WTC11 (cell line): ENCODE results near the gene ZNF570. TPM values are rescaled to one million over a fixed set of nuclear protein-coding genes. Genes with fewer than 3 reads are reported as not detected.
A peak's percentile ranks its signal among the peaks of the same experiment; 100 is the strongest.

Experiments used
- ATAC-seq: fragments of 200-7000 bp; cut with Tn5 transposase; 2 replicates; pipeline ENCODE4 v1.10.0; 2021; ENCODE audit warnings: mild to moderate bottlenecking, moderate library complexity
- CTCF ChIA-PET: fragments of 300-600 bp; sonication (Branson Sonifier 250); formaldehyde crosslinking; loops from one replicate; lab custom pipeline; 2021; ENCODE audit warnings: antibody characterized with exemption; lab: Charles Lee
- POLR2A ChIA-PET: fragments of 350-600 bp; sonication (Branson Sonifier 250); formaldehyde crosslinking; loops from one replicate; lab custom pipeline; 2021; ENCODE audit warnings: antibody characterized with exemption; lab: Charles Lee
- DNase-seq: peaks from one replicate; pipeline ENCODE4 v3.0.0; 2021; ENCODE audit warnings: low spot score
- H3K27ac Mint-ChIP-seq: 2 replicates; pipeline ENCODE4 v1.8.0; 2021; ENCODE audit warnings: mixed read lengths
- H3K27me3 Mint-ChIP-seq: 2 replicates; pipeline ENCODE4 v1.8.0; 2021; ENCODE audit warnings: low read depth, mild to moderate bottlenecking, moderate library complexity, mixed read lengths
- H3K36me3 Mint-ChIP-seq: 2 replicates; pipeline ENCODE4 v1.8.0; 2021; ENCODE audit warnings: mixed read lengths
- H3K4me1 Mint-ChIP-seq: 2 replicates; pipeline ENCODE4 v1.8.0; 2022; ENCODE audit warnings: mixed read lengths
- H3K4me3 Mint-ChIP-seq: 2 replicates; pipeline ENCODE4 v1.8.0; 2021; ENCODE audit warnings: mild to moderate bottlenecking, moderate library complexity, mixed read lengths
- H3K9me3 Mint-ChIP-seq: 2 replicates; pipeline ENCODE4 v1.8.0; 2021; ENCODE audit warnings: mixed read lengths
- ATF1 ChIP-seq: sonication (generic); formaldehyde crosslinking; IDR thresholded peaks from 2 replicates; pipeline ENCODE4 v1.8.1; 2023; ENCODE audit warnings: mild to moderate bottlenecking, moderate library complexity, missing genetic modification reagents
- ATF2 ChIP-seq: sonication (generic); formaldehyde crosslinking; IDR thresholded peaks from 2 replicates; pipeline ENCODE4 v1.8.1; 2022; ENCODE audit warnings: low read depth, missing genetic modification reagents, borderline replicate concordance
- E2F1 ChIP-seq: sonication (generic); formaldehyde crosslinking; IDR thresholded peaks from 2 replicates; pipeline ENCODE4 v1.8.0; 2022; ENCODE audit warnings: mild to moderate bottlenecking, missing genetic modification reagents
- FOXK1 ChIP-seq: sonication (generic); formaldehyde crosslinking; IDR thresholded peaks from 2 replicates; pipeline ENCODE4 v1.8.0; 2022; ENCODE audit warnings: mild to moderate bottlenecking, moderate library complexity, missing genetic modification reagents
- MXD4 ChIP-seq: fragments of 250-450 bp; sonication (Bioruptor Pico); IDR thresholded peaks from 2 replicates; pipeline ENCODE4 v1.8.0; 2021; ENCODE audit warnings: mild to moderate bottlenecking, moderate library complexity, borderline replicate concordance
- PREB ChIP-seq: sonication (generic); formaldehyde crosslinking; IDR thresholded peaks from 2 replicates; pipeline ENCODE4 v1.8.1; 2022; ENCODE audit warnings: mild to moderate bottlenecking, missing genetic modification reagents, moderate library complexity, borderline replicate concordance
- RELA ChIP-seq: sonication (generic); formaldehyde crosslinking; IDR thresholded peaks from 2 replicates; pipeline ENCODE4 v1.8.1; 2022; ENCODE audit warnings: missing genetic modification reagents, mild to moderate bottlenecking, borderline replicate concordance
- RORB ChIP-seq: fragments of 250-450 bp; sonication (Bioruptor Pico); IDR thresholded peaks from 2 replicates; pipeline ENCODE4 v1.9.0; 2021; ENCODE audit warnings: mild to moderate bottlenecking
- SMAD3 ChIP-seq: sonication (generic); formaldehyde crosslinking; IDR thresholded peaks from 2 replicates; pipeline ENCODE4 v1.8.0; 2022; ENCODE audit warnings: missing genetic modification reagents, mild to moderate bottlenecking, borderline replicate concordance
- TCF7 ChIP-seq: sonication (generic); formaldehyde crosslinking; IDR thresholded peaks from 2 replicates; pipeline ENCODE4 v1.8.0; 2022; ENCODE audit warnings: mild to moderate bottlenecking, low read depth, missing genetic modification reagents, moderate library complexity
- ZBTB21 ChIP-seq: sonication (generic); formaldehyde crosslinking; IDR thresholded peaks from 2 replicates; pipeline ENCODE4 v1.8.1; 2023; ENCODE audit warnings: mild to moderate bottlenecking, missing genetic modification reagents, borderline replicate concordance
- ZNF219 ChIP-seq: sonication (generic); formaldehyde crosslinking; IDR thresholded peaks from 2 replicates; pipeline ENCODE4 v1.8.0; 2023; ENCODE audit warnings: missing genetic modification reagents, mild to moderate bottlenecking, borderline replicate concordance
- ZNF416 ChIP-seq: fragments of 250-450 bp; sonication (Bioruptor Pico); IDR thresholded peaks from 2 replicates; pipeline ENCODE4 v1.9.0; 2021; ENCODE audit warnings: mild to moderate bottlenecking, inconsistent platforms
- ZSCAN18 ChIP-seq: fragments of 250-450 bp; sonication (Bioruptor Pico); IDR thresholded peaks from 2 replicates; pipeline ENCODE4 v2.1.2; 2022; ENCODE audit warnings: mild to moderate bottlenecking, moderate library complexity
- total RNA-seq: library from RNA; stranded (reverse); gene quantifications from 3 replicates; pipeline ENCODE4 v1.2.3, GENCODE V29; 2021
- TF ChIP-seq, protein P1 (sequence below): sonication (generic); formaldehyde crosslinking; IDR thresholded peaks from 2 replicates; pipeline ENCODE4 v1.8.0; 2023; ENCODE audit warnings: missing genetic modification reagents, mild to moderate bottlenecking, borderline replicate concordance
- TF ChIP-seq, protein P2 (sequence below): sonication (generic); formaldehyde crosslinking; IDR thresholded peaks from 2 replicates; pipeline ENCODE4 v1.8.0; 2023; ENCODE audit warnings: missing genetic modification reagents

Gene ZNF570
- total RNA-seq, 1 experiment from 2014 or later, result 7.2 TPM

DNA sequence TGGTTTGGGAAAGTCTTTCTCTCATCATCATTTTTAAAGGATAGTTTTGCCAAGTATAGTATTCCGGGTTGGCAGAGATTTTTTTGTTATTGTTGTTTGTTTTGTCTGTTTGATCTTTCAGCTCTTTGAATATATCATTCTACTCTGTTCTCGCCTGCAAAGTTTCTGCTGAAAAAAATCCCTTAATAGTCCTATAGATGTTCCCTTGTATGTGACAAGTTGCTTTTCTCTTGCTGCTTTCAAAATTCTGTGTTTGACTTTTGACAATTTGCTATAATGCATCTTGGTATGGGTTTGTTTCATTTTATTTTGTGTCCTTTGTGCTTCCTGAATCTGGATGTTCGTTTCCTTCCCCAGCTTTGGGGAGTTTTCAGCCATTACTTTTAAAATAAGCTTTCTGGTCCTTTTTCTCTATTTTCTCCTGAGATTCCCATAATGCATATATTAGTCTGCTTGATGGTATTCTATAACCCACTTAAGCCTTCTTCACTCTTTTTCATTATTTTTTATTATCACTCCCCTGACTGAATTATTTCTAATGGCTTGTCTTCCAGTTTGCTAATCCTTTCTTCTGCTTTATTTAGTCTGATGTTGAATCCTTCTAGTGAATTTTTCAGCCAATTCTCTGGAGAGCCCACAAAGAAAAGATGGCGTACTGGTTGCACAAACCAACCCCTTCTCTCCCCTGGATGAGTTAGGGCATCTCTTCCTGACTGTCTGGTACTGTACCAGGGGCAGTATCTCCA, 16.5 kb upstream of the ZNF570 start (continued):
- TF ChIP-seq FOXK1 (CRISPR knock-in tag) (no peak), RORB (CRISPR knock-in tag) (no peak), TCF7 (CRISPR knock-in tag) (no peak), ZNF416 (CRISPR knock-in tag) (no peak), ATF2 (CRISPR knock-in tag) (no peak), ATF1 (CRISPR knock-in tag) (no peak)
- TF ChIP-seq, protein P1, sequence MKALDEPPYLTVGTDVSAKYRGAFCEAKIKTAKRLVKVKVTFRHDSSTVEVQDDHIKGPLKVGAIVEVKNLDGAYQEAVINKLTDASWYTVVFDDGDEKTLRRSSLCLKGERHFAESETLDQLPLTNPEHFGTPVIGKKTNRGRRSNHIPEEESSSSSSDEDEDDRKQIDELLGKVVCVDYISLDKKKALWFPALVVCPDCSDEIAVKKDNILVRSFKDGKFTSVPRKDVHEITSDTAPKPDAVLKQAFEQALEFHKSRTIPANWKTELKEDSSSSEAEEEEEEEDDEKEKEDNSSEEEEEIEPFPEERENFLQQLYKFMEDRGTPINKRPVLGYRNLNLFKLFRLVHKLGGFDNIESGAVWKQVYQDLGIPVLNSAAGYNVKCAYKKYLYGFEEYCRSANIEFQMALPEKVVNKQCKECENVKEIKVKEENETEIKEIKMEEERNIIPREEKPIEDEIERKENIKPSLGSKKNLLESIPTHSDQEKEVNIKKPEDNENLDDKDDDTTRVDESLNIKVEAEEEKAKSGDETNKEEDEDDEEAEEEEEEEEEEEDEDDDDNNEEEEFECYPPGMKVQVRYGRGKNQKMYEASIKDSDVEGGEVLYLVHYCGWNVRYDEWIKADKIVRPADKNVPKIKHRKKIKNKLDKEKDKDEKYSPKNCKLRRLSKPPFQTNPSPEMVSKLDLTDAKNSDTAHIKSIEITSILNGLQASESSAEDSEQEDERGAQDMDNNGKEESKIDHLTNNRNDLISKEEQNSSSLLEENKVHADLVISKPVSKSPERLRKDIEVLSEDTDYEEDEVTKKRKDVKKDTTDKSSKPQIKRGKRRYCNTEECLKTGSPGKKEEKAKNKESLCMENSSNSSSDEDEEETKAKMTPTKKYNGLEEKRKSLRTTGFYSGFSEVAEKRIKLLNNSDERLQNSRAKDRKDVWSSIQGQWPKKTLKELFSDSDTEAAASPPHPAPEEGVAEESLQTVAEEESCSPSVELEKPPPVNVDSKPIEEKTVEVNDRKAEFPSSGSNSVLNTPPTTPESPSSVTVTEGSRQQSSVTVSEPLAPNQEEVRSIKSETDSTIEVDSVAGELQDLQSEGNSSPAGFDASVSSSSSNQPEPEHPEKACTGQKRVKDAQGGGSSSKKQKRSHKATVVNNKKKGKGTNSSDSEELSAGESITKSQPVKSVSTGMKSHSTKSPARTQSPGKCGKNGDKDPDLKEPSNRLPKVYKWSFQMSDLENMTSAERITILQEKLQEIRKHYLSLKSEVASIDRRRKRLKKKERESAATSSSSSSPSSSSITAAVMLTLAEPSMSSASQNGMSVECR (CRISPR knock-in tag), result no peak
- TF ChIP-seq, protein P2, sequence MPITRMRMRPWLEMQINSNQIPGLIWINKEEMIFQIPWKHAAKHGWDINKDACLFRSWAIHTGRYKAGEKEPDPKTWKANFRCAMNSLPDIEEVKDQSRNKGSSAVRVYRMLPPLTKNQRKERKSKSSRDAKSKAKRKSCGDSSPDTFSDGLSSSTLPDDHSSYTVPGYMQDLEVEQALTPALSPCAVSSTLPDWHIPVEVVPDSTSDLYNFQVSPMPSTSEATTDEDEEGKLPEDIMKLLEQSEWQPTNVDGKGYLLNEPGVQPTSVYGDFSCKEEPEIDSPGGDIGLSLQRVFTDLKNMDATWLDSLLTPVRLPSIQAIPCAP (CRISPR knock-in tag), result no peak

DNA sequence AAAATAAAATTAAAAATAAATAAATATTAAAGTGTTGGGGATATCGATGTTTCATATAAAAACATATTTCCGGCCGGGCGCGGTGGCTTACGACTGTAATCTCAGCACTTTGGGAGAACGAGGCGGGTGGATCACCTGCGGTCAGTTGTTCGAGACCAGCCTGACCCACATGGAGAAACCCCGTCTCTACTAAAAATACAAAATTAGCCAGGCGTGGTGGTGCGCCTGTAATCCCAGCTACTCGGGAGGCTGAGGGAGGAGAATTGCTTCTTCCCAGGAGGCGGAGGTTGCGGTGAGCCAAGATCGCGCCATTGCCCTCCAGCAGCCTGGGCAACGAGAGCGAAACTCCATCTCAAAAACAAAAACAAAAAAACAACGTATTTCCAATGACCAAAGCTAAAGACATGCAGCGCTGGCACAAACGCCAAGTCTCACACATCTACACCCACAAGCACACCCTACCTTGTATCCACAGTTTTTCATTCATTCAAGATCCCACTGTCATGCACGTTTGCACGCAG, 2.8 kb upstream of the ZNF570 start:
- ATAC-seq, result no peak

More for the DNA sequence above, 2.8 kb upstream of the ZNF570 start:
- no peaks in the 10 kb centered on the region for H3K9me3 Mint-ChIP-seq
- H3K4me1 Mint-ChIP-seq, result peaks cover 14% of the 10 kb centered on the region
- peak overlapping the region; percentile 98 for H3K4me3 Mint-ChIP-seq
- POLR2A ChIA-PET, result interaction anchor here (0.6 kb wide), 1 partner anchor 94 kb away, joined by 3 read pairs; no protein-coding TSS in a partner anchor
- no peaks in the 10 kb centered on the region for H3K27me3 Mint-ChIP-seq
- peaks cover 9% of the 10 kb centered on the region for H3K36me3 Mint-ChIP-seq
- TF ChIP-seq E2F1 (CRISPR knock-in tag), result no peak
- TF ChIP-seq PREB (CRISPR knock-in tag), result no peak
- no peak for TF ChIP-seq RELA (CRISPR knock-in tag)
- no peak for TF ChIP-seq ATF1 (CRISPR knock-in tag)
- no peak for TF ChIP-seq ZBTB21 (CRISPR knock-in tag)
- no peak for TF ChIP-seq TCF7 (CRISPR knock-in tag)
- no peak for TF ChIP-seq ZSCAN18
- no peak for TF ChIP-seq ZNF219 (CRISPR knock-in tag)
- no peak for TF ChIP-seq SMAD3
- TF ChIP-seq, protein P2 (CRISPR knock-in tag), result no peak
- no peak for TF ChIP-seq MXD4 (CRISPR knock-in tag)
- TF ChIP-seq, all 79 proteins: peak for 0
- peak overlapping the region; percentile 47 for H3K27ac Mint-ChIP-seq
- peak; percentile 11 for DNase-seq
- CTCF ChIA-PET, result no interaction called here
